Jurkat, Clone E6-1 (cell line): ENCODE data around the gene DNMT3A.
A peak's percentile ranks its signal among the peaks of the same experiment; 100 is the strongest.

Source experiments
- DNase-seq: peaks from one replicate; pipeline ENCODE4 v3.0.0-alpha.2; 2011; ENCODE audit warnings: low read depth, low spot score
- H3K4me3 ChIP-seq: 2 replicates; pipeline ENCODE4 v1.5.1; 2011; ENCODE audit warnings: mild to moderate bottlenecking, low read length, control low read depth, moderate library complexity

The DNMT3A gene

DNA sequence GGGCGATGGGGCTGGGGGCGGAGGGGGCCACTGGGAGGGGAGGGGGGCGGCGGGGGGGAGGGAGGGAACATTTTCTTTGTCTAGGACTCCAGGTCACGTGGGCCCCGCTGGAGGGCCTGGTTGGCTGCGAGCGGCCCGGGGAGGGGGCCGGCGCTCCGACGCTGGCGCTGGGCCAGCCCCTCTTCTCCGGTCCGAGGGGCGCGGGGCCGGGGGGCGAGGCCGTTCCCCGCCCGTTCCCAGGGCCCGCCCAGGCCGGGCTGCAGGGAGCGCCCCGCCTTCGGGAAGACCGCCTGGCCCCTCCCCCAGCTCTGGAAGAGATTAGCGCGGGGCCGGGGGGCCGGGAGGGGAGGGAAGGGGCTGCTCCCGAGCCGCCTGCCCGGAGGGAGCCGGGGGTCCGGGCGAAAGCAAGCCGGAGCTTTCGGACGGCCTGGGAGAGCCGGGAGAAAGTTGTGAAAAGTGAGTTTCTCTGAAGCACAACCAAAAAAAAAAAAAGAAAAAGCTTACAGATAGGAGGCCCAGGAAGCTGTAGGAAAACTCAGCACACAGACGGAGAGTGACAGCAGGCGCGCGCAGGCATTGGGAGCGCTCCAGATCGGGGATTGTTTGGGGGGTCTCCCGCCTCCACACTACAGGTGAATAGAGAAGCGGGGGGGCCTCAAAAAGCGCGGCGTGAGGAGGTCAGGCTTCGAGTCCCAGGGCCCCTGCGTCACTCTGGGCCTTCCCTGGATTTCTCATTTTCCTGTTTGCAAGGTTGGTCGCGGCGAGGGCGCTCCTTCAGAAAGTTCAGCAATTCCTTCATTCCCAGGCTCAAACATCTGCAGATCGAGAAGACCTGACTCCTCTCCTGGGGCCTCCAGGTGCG, 89.2 kb downstream of the DNMT3A start:
- peak; percentile 62 for DNase-seq
- H3K4me3 ChIP-seq = peak overlapping the region; percentile 89

DNA sequence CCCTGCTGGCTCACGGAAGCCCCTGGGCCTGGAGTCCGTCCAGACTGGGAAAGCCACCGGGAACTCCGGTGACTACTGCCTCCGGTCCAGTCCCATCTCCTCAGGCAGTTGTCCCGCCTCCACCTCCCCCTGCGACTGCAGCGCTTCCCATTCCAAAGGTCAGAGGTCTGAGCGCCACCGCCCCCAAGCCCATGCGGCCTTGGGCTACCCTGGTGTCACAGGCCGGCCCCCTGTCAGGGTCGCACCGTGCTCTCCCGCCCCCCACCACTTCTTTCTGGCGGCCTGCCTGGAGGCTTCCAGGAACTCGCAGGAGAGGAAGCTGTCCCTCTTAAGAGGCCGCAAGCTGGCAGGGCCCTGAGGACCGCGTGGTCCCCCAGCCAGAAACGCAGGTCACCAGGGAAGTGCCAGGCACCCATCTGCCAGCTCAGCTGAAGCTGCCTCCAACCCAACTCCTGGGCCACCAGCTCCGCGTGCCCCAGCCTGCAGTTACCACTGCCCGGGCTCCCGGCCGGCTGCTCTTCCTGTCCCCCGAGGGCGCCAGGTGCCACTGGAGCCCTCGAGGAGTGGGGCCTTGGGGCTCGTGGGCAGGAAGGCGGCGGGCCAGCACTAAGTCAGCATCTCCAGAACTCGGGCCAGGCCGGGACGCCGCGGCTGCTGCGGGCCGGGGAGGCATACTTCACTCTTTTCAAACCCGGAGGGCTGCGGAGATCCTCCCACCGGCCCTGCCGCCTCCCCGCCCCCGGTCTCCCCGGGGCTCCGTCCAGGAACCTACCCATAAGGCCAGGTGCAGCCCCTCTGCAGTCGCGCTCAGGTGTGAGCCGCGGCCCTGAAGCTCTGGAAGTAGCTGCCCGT, 90.1 kb downstream of the DNMT3A start:
- peak overlapping the region; percentile 89 for H3K4me3 ChIP-seq
- peak; percentile 21 for DNase-seq

DNA sequence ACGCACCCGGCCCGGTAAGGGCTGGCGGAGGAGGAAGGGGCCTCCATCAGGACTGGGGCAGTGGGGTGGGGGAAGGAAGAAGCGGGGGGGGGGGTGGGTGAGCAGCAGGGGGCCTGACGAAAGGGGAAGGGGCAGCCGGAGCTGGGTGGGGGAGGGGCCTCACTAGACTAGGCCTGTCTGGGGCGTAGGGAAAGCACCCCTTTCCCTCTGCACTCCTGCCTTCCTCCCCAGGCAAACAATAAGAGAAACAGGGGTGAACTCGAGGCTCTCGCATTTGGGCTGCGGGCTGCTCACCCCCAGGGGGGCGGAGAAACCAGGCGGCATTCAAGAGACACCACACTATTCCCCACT, 90.7 kb downstream of the DNMT3A start:
- no peak for DNase-seq

DNA sequence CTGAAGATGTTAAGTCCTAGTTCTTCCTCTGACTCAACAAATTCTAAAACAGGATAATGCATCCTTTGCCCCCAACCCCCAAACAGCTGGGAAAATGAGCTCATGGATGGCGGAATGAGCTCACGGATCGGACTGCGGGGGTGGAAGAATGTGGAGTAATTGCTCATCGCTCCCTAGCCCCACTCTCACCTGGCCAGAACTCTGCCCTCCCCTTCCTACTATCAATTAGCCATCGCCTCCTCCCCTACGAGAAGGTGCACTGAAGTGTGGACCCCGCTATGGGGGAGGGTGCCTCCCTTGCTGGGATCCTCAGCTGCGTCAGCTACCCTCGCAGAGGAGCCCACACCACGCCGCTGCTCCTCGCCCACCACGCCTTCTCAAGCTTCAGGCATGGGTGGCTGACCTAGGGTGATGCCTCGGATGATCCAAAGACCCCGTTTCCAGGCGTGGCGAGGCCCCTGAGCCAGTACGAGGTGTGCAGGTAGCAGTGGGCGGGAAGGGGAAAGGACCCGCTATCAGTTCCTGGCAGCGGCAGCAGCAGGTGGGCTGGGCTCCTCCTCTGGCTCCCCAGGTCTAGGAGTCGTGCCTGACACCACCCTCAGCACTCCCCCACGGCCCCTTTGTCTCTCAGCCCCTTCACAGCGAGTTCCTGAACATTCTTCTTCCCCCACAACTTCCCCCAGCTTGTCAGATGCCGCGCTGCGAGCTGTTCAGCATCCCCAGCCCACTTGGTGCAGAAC, 91.2 kb downstream of the DNMT3A start:
- H3K4me3 ChIP-seq = peak overlapping the region; percentile 89
- DNase-seq = no peak

More for the DNA sequence above, 90.7 kb downstream of the DNMT3A start:
- peak overlapping the region; percentile 89 for H3K4me3 ChIP-seq

DNA sequence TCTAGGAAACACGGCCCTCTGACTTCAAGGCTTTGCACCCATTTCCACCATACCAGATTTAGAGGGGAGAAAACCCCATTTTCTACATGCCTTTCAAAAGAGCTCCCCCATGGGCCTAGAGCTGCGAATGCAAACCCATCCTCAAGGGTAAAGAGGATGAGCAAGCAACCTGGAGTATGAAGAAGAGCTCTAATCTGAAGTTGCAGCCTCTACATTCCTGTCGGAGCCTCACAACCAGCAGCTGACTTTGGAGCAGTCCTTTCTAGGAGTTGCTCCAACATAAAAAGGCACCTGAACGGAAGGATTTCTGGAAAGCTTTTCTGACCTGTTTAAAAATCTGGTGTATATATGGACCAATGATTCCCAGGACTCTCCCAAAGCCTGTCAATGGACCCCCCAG, 91.9 kb downstream of the DNMT3A start:
- no peak for DNase-seq
- no peak overlapping the region for H3K4me3 ChIP-seq

DNA sequence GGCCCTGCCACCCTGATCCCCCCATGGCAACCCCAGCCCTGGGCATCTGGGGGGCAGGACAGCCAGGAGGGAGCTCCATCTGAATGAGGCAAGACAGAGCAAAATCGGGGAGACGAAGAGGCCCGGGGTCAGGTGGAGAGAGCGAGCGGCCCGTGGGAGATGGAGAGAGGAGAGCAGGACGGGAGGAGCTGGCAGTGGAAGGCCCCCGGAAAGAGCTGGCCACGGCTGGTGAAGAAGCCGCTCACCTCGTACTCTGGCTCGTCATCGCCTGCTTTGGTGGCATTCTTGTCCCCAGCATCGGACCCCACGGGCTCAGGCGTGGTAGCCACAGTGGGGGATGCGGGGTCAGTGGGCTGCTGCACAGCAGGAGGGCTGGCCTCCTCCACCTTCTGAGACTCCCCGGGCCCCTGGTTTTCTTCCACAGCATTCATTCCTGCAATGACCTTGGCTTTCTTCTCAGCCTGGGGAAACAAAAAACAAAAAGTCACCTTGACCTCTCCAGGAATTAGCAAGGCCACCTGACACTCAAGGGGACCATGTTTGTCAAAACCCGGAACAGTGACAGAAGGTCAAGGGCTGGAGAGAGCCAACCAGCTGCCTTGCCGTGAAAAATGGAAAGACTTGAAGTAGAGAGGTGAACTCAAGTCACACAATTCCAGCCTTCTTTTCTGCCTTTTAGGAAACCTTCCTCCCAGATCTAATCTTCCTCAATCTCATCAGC, 93.8 kb downstream of the DNMT3A start:
- no peak for DNase-seq
- no peak overlapping the region for H3K4me3 ChIP-seq

DNA sequence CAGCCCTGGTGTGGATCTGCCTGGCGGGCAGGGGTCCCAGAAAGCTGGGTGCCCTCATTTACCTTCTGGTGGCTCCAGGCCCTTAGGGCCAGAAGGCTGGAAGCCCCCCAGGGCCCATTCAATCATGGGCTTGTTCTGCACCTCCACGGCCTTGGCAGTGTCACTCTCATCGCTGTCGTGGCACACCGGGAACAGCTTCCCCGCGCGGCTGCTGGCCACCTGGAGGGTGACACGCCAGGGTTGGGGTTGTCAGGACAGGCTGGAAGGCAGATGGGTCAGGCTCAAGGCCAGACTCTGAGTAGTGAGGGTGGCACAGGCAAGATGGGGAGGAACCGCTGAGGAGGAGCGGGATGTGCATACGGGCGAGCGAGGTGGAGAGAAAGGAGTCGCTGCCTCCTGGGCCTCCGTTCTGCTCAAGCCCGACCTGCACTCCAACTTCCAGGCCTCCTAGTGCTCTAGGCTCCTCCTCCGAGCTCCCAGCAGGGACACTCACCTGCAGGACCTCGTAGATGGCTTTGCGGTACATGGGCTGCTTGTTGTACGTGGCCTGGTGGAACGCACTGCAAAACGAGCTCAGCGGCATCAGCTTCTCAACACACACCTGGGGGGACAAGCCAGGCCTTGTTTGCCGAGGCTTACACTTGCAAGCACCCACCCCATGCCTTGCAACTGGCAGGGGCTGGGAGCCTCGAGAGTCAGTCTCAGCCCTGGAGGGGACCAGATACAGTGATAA, 95.0 kb downstream of the DNMT3A start:
- DNase-seq = no peak

DNA sequence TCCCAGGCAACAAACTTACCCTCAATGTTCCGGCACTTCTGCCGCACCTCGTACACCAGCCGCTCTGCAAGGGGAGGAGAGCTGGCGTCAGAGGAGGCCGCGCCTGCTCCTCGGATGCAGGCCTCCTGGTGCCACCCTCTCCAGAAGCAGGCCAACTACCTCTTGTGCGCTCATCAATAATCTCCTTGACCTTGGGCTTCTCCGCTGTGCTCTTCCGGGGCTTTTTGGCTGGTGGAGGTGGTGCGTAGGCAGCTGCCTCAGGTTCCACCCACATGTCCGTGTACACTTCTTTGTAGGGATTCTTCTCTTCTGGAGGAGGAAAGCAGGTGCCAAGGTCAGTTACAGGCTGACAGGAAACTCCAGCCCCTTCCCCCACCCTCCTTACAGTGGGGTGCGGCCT, 95.7 kb downstream of the DNMT3A start:
- no peak overlapping the region for H3K4me3 ChIP-seq
- DNase-seq = no peak

More for the DNA sequence above, 95.0 kb downstream of the DNMT3A start:
- no peak overlapping the region for H3K4me3 ChIP-seq

DNA sequence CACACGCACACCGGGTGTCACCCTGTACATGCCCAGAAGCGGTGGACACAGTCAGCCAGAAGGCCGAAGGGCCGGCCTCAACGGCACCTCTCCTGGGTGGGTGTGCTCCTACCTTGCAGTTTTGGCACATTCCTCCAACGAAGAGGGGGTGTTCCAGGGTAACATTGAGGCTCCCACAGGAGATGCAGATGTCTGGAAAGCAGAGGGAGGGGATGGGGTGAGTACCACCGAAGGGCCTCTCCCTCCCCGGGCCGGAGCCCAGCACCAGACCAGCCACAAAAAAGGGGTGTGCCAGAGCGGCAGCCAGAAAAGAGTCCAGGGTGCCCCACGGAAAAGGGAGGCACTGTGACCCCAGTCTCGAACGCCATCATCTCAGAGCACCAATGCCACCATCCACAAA, 96.6 kb downstream of the DNMT3A start:
- no peak overlapping the region for H3K4me3 ChIP-seq
- no peak for DNase-seq

DNA sequence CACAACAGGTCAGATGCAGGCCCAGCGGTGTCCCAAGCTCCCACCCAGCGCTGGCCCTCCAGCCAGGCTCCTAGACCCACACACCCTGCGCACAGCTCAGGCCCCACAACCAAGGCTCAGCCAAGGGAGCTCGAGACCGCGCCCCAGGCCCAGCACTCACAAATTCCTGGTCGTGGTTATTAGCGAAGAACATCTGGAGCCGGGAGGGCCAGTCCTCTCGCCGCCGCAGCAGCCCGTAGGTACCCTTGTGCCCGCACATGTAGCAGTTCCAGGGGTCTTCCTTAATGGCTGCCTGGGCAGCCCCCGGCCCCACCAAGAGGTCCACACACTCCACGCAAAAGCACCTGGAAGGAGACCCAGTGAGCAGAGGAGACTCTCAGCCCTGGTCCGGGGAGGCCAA, 97.7 kb downstream of the DNMT3A start:
- H3K4me3 ChIP-seq = no peak overlapping the region
- no peak for DNase-seq

DNA sequence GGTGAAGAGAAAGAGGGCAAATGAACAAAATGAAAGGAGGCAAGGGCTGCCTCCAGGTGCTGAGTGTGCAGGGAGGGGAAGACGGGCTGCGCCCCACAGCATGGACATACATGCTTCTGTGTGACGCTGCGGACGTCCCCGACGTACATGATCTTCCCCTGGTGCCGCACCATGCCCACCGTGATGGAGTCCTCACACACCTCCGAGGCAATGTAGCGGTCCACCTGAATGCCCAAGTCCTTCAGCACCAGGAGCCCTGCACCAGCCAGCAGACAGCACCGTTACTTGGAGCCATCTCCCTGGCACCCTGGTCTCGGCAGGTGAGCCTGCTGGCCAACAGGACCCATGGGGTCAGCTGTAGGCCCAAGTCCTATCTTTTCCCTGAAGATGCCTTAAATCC, 100.3 kb downstream of the DNMT3A start:
- DNase-seq = no peak
- no peak overlapping the region for H3K4me3 ChIP-seq

DNA sequence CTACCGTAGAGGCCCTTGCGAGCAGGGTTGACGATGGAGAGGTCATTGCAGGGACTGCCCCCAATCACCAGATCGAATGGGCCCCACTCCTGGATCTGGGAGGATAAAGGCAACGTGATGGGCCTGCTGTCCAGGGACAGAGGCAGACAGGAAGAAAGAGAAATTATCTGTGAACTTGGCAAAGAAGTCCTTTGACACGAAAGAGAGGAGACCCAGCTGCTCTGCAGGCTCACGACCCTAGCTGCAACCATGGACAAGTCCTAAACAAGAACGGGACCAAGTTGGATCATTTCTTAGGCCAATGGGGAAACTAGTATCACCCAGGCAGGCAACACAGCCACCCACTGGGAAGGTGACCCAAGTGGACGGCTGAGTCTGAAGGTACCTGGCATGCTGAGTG, 101.1 kb downstream of the DNMT3A start:
- DNase-seq = no peak

DNA sequence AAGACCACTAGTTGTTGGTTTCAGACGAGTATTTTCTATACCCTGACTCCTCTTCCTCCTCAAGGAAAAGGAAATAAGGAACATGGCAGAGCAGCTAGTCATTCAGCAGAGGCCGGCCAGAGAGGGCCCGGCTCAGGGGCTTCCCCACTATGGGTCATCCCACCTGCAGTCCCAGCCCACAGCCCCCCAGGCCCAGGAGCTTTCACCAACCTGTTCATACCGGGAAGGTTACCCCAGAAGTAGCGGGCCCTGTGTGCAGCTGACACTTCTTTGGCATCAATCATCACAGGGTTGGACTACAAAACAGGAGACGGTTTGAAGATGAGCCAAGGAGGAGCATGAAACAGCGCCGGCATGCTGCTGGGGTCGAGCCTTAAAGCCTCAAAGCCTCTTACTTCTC, 102.8 kb downstream of the DNMT3A start:
- DNase-seq = no peak
- H3K4me3 ChIP-seq = no peak overlapping the region

More for the DNA sequence above, 101.1 kb downstream of the DNMT3A start:
- H3K4me3 ChIP-seq = no peak overlapping the region

DNA sequence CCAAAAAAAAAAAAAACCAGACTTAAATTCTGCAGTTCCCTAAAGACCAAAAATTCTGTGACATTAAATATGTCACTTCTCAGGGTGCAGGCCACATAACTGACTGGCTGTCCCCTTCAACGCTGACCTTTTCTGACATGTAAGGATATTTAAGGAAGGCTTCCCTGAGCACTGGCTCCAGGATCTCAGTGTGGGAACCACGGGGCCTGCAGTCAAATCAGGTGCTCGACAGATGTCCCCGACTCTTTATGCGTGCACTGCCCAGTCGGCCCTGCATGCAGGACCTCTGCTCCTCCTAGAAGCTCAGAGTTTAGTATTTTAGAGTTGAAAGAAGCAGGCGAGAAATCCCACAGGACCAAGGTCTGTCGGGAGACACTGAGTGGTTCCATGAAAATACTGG, 104.0 kb downstream of the DNMT3A start:
- no peak for DNase-seq
- H3K4me3 ChIP-seq = no peak overlapping the region

DNA sequence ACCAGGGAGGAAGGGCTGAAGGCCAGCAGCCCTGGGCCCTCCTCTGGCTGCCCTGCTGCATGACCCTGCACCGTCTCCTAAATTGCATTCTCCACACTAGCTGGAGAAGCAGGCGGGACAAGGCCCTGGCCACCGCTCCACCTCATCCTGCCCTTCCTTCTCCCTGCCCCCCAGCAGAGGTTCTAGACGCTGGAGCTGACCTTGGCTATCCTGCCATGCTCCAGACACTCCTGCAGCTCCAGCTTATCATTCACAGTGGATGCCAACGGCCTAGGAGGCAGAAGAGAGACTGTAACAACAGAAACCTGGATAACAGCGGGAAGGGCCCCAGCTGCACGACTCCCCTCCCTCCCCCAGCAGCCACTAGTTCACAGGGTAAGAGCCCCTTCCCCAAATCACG, 105.0 kb downstream of the DNMT3A start:
- no peak for DNase-seq
- H3K4me3 ChIP-seq = no peak overlapping the region

DNA sequence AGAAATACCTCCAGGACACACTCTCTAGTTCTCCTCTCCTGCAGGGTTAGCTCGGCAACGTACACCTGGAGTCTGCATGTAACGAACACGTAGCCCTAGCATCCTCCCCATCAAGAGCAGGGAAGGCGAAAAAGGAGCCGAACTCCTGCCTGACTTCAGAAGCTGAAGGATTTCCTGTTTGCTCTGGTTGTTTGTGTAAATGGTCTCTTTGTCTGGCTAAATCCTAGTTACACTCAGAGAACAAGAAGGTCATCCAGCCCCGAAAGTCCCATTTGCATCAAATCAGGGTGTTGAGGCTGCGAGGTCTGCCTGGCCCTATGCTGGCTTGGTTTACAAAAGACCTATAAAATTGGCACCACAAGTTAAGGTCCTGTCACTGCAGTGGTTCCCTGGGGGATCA, 107.0 kb downstream of the DNMT3A start:
- DNase-seq = no peak
- H3K4me3 ChIP-seq = no peak overlapping the region

DNA sequence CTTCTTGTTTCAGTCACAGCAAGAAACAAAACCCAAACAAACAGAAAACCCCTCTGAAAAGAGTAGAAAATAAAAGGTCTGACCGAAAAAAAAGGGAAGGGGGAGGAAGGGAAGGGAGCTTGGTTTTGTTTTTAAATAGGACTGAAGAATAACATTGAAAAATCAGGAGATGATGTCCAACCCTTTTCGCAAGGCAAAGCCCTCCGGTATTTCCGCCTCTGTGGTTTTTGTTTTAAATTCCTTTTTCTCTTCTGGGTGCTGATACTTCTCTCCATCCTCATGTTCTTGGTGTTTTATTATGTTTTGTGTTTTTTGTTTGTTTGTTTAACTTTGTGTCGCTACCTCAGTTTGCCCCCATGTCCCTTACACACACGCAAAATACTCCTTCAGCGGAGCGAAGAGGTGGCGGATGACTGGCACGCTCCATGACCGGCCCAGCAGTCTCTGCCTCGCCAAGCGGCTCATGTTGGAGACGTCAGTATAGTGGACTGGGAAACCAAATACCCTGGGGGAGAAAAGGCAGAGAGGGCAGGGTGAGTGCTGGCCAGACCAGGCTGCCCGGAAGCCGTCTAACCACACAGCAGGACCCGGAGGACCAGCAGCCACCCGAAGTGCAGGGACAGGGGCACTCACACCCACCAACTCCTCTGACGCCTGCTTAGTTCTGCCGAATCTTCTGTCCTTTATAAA, 107.7 kb downstream of the DNMT3A start:
- no peak overlapping the region for H3K4me3 ChIP-seq
- DNase-seq = no peak

DNA sequence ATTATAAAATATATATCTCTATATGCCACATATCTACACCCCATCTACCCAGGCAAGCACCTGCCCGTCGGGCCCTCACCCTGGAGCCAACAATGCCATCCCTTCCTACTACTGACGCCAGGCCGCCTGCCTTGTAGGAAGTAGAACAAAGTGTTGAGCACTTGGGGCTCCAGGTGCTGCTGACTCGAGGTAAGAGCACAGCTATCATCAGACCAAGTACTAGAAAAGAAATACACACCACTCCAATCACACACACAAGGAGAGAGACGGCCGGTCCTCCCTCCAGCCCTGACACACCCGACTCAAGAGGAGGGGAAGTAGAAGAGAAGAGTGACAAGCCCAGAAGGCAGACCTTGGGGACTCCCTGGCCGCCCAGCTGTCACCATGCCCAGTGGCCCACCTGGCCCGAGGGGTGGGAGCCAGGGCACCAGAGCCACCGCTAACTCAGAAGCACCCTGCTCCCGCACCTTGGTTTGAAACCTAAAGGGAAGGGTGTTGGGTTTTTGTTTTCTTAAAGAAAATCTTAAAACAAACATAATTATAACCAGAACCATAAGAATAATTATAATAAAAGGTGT, 109.4 kb downstream of the DNMT3A start:
- DNase-seq = no peak
- H3K4me3 ChIP-seq = no peak overlapping the region
